IMR-90 (cell line): ENCODE results near the gene FOXN4. TPM values are rescaled to one million over a fixed set of nuclear protein-coding genes. Genes with fewer than 3 reads are reported as not detected.

ENCODE experiments used
- ATAC-seq: fragments of 200-7000 bp; cut with Tn5 transposase; 2 replicates; pipeline ENCODE4 v1.9.1; 2020; ENCODE audit warnings: low read depth, mild to moderate bottlenecking, moderate library complexity
- BruUV-seq: library from RNA; stranded (reverse); fragments of 400-500 nt; replicated peaks from 2 replicates; lab custom pipeline; 2021; lab: Mats Ljungman, UMichigan
- CTCF ChIA-PET: fragments of 300-600 bp; formaldehyde crosslinking; extraction: SDS; loops from one replicate; lab custom pipeline; 2021; ENCODE audit warnings: antibody characterized with exemption; lab: Yijun Ruan, JAX
- POLR2A ChIA-PET: fragments of 300-600 bp; sonication (Branson Sonifier 250); formaldehyde crosslinking; loops from one replicate; lab custom pipeline; 2022; ENCODE audit warnings: antibody characterized with exemption; ENCODE audit not compliant: unreplicated experiment; lab: Charles Lee
- DNase-seq: peaks from one replicate; pipeline ENCODE4 v3.0.0; 2013
- H2AFZ ChIP-seq: replicated peaks from 2 replicates; pipeline ENCODE3; 2013; ENCODE audit warnings: low read length, mild to moderate bottlenecking; ENCODE audit not compliant: poor library complexity
- H2AK5ac ChIP-seq: 2 replicates; pipeline ENCODE4 v1.6.1; 2013; ENCODE audit warnings: low read depth, low read length, inconsistent platforms
- H2AK9ac ChIP-seq: replicated peaks from 2 replicates; pipeline ENCODE3; 2013; ENCODE audit warnings: mild to moderate bottlenecking, low read depth, low read length, moderate library complexity; ENCODE audit not compliant: poor library complexity
- H2BK120ac ChIP-seq: 2 replicates; pipeline ENCODE4 v1.6.1; 2013; ENCODE audit warnings: low read depth, low read length, inconsistent platforms
- H2BK15ac ChIP-seq: 3 replicates; pipeline ENCODE4 v1.6.1; 2013; ENCODE audit warnings: low read depth, low read length, inconsistent platforms
- H2BK20ac ChIP-seq: 2 replicates; pipeline ENCODE4 v1.6.1; 2013; ENCODE audit warnings: low read depth, mild to moderate bottlenecking, inconsistent platforms, low read length, moderate library complexity
- H2BK5ac ChIP-seq: 2 replicates; pipeline ENCODE4 v1.6.1; 2013; ENCODE audit warnings: mild to moderate bottlenecking, low read depth, low read length, inconsistent platforms; ENCODE audit not compliant: poor library complexity, severe bottlenecking
- H3K14ac ChIP-seq: replicated peaks from 2 replicates; pipeline ENCODE4 v1.6.1; 2013; ENCODE audit warnings: low read depth, low read length, inconsistent platforms
- H3K18ac ChIP-seq: 2 replicates; pipeline ENCODE4 v1.6.1; 2013; ENCODE audit warnings: low read depth, low read length, control low read depth
- H3K23ac ChIP-seq: 2 replicates; pipeline ENCODE4 v1.6.1; 2013; ENCODE audit warnings: low read depth, low read length, inconsistent platforms
- H3K27ac ChIP-seq: 2 replicates; pipeline ENCODE4 v1.5.1; 2013; ENCODE audit warnings: mild to moderate bottlenecking, control low read depth, low read length; ENCODE audit not compliant: insufficient read depth
- H3K27me3 ChIP-seq: 2 replicates; pipeline ENCODE4 v1.6.1; 2013; ENCODE audit warnings: low read length; ENCODE audit not compliant: control insufficient read depth, insufficient read depth
- H3K36me3 ChIP-seq: 2 replicates; pipeline ENCODE4 v1.6.1; 2013; ENCODE audit warnings: low read length, mixed read lengths; ENCODE audit not compliant: control insufficient read depth, insufficient read depth
- H3K4ac ChIP-seq: 2 replicates; pipeline ENCODE4 v1.6.1; 2013; ENCODE audit warnings: low read depth, low read length, inconsistent platforms
- H3K4me1 ChIP-seq: 2 replicates; pipeline ENCODE4 v1.6.1; 2013; ENCODE audit warnings: low read length, mixed read lengths; ENCODE audit not compliant: control insufficient read depth, insufficient read depth
- H3K4me2 ChIP-seq: 2 replicates; pipeline ENCODE4 v1.6.1; 2013; ENCODE audit warnings: low read depth, mild to moderate bottlenecking, control low read depth, low read length, moderate library complexity
- H3K4me3 ChIP-seq: 2 replicates; pipeline ENCODE4 v1.5.1; 2013; ENCODE audit warnings: low read depth, mild to moderate bottlenecking, control low read depth, low read length, moderate library complexity; ENCODE audit not compliant: insufficient read depth
- H3K56ac ChIP-seq: 2 replicates; pipeline ENCODE4 v1.6.1; 2013; ENCODE audit warnings: low read length, inconsistent platforms; ENCODE audit not compliant: insufficient read depth; ENCODE audit errors: extremely low read depth
- H3K79me1 ChIP-seq, 2 experiments: 2 replicates each; pipeline ENCODE4 v1.6.1; 2013; ENCODE audit warnings: low read length in 2 of 2, inconsistent platforms in 1 of 2, low read depth in 1 of 2
- H3K9ac ChIP-seq: 2 replicates; pipeline ENCODE4 v1.6.1; 2013; ENCODE audit warnings: low read depth, low read length, control low read depth
- H3K9me1 ChIP-seq: 2 replicates; pipeline ENCODE4 v1.6.1; 2013; ENCODE audit warnings: low read length, inconsistent platforms; ENCODE audit not compliant: insufficient read depth
- H3K9me3 ChIP-seq: 2 replicates; pipeline ENCODE4 v1.6.1; 2013; ENCODE audit warnings: low read length; ENCODE audit not compliant: control insufficient read depth, insufficient read depth
- H4K20me1 ChIP-seq: 2 replicates; pipeline ENCODE4 v1.6.1; 2013; ENCODE audit warnings: low read length, inconsistent platforms; ENCODE audit not compliant: insufficient read depth
- H4K5ac ChIP-seq: 2 replicates; pipeline ENCODE4 v1.6.1; 2013; ENCODE audit warnings: mild to moderate bottlenecking, low read depth, low read length, control low read depth
- H4K8ac ChIP-seq, 2 experiments: 2 replicates each; pipeline ENCODE4 v1.6.1; 2013; ENCODE audit warnings: low read depth in 2 of 2, low read length in 2 of 2, control low read depth in 1 of 2, inconsistent platforms in 1 of 2
- H4K91ac ChIP-seq: 2 replicates; pipeline ENCODE4 v1.6.1; 2013; ENCODE audit warnings: low read depth, low read length, inconsistent platforms; ENCODE audit not compliant: insufficient read depth
- BHLHE40 ChIP-seq: fragments of 150-350 bp; IDR thresholded peaks from 2 replicates; pipeline ENCODE4 v1.6.1; 2016; ENCODE audit warnings: mild to moderate bottlenecking, low read depth, low read length
- CEBPB ChIP-seq: IDR thresholded peaks from 2 replicates; pipeline ENCODE4 v1.6.1; 2012; ENCODE audit warnings: low read depth, low read length, improper control_type of control experiment
- CHD1 ChIP-seq: IDR thresholded peaks from 2 replicates; pipeline ENCODE4 v1.6.1; 2012; ENCODE audit warnings: low read depth, low read length, improper control_type of control experiment
- FOS ChIP-seq: fragments of 150-350 bp; IDR thresholded peaks from 2 replicates; pipeline ENCODE4 v1.6.1; 2016; ENCODE audit warnings: low read depth, low read length
- MAFK ChIP-seq: IDR thresholded peaks from 2 replicates; pipeline ENCODE4 v1.6.1; 2012; ENCODE audit warnings: low read depth, low read length, improper control_type of control experiment
- MAZ ChIP-seq: IDR thresholded peaks from 2 replicates; pipeline ENCODE4 v1.6.1; 2012; ENCODE audit warnings: low read depth, mild to moderate bottlenecking, low read length, improper control_type of control experiment, moderate library complexity, borderline replicate concordance
- MXI1 ChIP-seq: IDR thresholded peaks from 2 replicates; pipeline ENCODE4 v1.6.1; 2012; ENCODE audit warnings: low read depth, mild to moderate bottlenecking, low read length, moderate library complexity, borderline replicate concordance
- NFE2L2 ChIP-seq: fragments of 150-350 bp; IDR thresholded peaks from 2 replicates; pipeline ENCODE4 v1.6.1; 2016; ENCODE audit warnings: low read depth, mild to moderate bottlenecking, low read length
- POLR2A ChIP-seq: IDR thresholded peaks from 2 replicates; pipeline ENCODE4 v1.6.1; 2012; ENCODE audit warnings: mild to moderate bottlenecking, low read depth, low read length
- RAD21 ChIP-seq: IDR thresholded peaks from 2 replicates; pipeline ENCODE4 v1.6.1; 2012; ENCODE audit warnings: low read length, improper control_type of control experiment
- RCOR1 ChIP-seq: IDR thresholded peaks from 2 replicates; pipeline ENCODE4 v1.6.1; 2012; ENCODE audit warnings: mild to moderate bottlenecking, low read length, improper control_type of control experiment; ENCODE audit not compliant: insufficient replicate concordance
- RFX5 ChIP-seq: IDR thresholded peaks from 2 replicates; pipeline ENCODE4 v1.8.0; 2012; ENCODE audit warnings: low read depth, mild to moderate bottlenecking, low read length, moderate library complexity
- SMC3 ChIP-seq: fragments of 150-350 bp; IDR thresholded peaks from 2 replicates; pipeline ENCODE4 v1.6.1; 2016; ENCODE audit warnings: low read depth, mild to moderate bottlenecking, antibody characterized with exemption, low read length, moderate library complexity
- WGBS, 2 experiments: methylation state at CpG; one replicate each; pipeline versions ENCODE4 v1.1.5 to v1.1.7; 2013; ENCODE audit warnings: missing lambda C conversion rate in 2 of 2; ENCODE audit not compliant: insufficient read length in 1 of 2; ENCODE audit errors: extremely low coverage in 2 of 2; 5-methylcytosine and 5-hydroxymethylcytosine counted together
- dilution Hi-C: fragments of 300-500 bp; cut with HindIII; formaldehyde crosslinking; loops from one replicate; pipeline ENCODE4 v1.14.3; 2018; ENCODE audit warnings: low sequenced_read_pairs; ENCODE audit not compliant: unreplicated experiment
- in situ Hi-C: fragments of 300-500 bp; cut with MboI; formaldehyde crosslinking; loops from 3 replicates; pipeline ENCODE4 v1.14.3; 2019; ENCODE audit warnings: low sequenced_read_pairs, inconsistent platforms, mixed read lengths
- intact Hi-C: fragments of 100-400 bp; cut with micrococcal nuclease; formaldehyde crosslinking; loops from 2 replicates; pipeline ENCODE4 v1.10.0; 2022
- polyA plus RNA-seq, 3 experiments: library from polyadenylated mRNA; depleted of rRNA; stranded (reverse); fragments of >200 nt; gene quantifications; 2 replicates each; pipeline ENCODE4 v1.2.3, GENCODE V29; 2012; ENCODE audit warnings: low replicate concordance in 1 of 3
- total RNA-seq: library from RNA; depleted of rRNA; stranded (reverse); fragments of >200 nt; gene quantifications from 2 replicates; pipeline ENCODE4 v1.2.3, GENCODE V29; 2012
- TF ChIP-seq, protein P1 (sequence below): conservative IDR thresholded peaks from 2 replicates; pipeline ENCODE4 v1.5.1; 2012; ENCODE audit warnings: mild to moderate bottlenecking, low read depth, low read length, improper control_type of control experiment
- TF ChIP-seq, protein P2 (sequence below): fragments of 150-350 bp; IDR thresholded peaks from 2 replicates; pipeline ENCODE4 v1.6.1; 2016; ENCODE audit warnings: low read depth, mild to moderate bottlenecking, low read length, moderate library complexity, borderline replicate concordance
- TF ChIP-seq, protein P3 (sequence below): fragments of 150-350 bp; IDR thresholded peaks from 2 replicates; pipeline ENCODE4 v1.6.1; 2017; ENCODE audit warnings: mild to moderate bottlenecking, antibody characterized with exemption, low read length, low read depth

The FOXN4 gene
- total and polyA plus RNA-seq, 2 of the 4 experiments (the other 2 are of a cell fraction): not detected

DNA sequence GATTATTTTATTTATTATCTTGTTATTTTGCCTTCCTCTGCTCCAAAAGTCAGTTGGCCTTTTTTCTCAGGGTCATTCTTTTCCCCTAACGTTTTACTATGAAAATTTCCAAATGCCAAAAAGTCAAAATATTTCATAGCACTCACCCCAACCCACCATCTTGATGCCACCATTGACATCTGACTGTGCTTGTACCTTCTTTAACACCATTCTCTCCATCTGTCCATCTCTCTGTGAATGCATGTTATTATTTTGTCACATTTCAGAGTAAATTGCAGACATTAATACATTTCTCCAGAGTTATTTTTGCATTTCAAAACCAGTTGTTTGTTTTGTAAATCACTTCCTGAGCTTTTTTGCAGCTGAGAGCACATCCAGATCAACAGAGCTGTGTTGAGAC is 38.6 kb downstream of the FOXN4 start:
- H2AK5ac ChIP-seq: no peak overlapping the region
- no peak overlapping the region for H2AFZ ChIP-seq
- H2AK9ac ChIP-seq: no peak overlapping the region
- CTCF ChIA-PET: interaction anchor here (1.2 kb wide), 1 partner anchor 123 kb away, joined by 3 read pairs; no protein-coding TSS in a partner anchor
- intact Hi-C loops (no loop called here), in situ Hi-C loops (no loop called here), dilution Hi-C loops (no loop called here)
- WGBS, 2 experiments: no CpG with 5 or more reads among the region's 1 CpG
- no peak overlapping the region for H3K4me3 ChIP-seq
- DNase-seq: no peak
- no peak overlapping the region for H3K56ac ChIP-seq
- H2BK15ac ChIP-seq: no peak overlapping the region
- H4K8ac ChIP-seq: no peak overlapping the region
- H3K79me1 ChIP-seq: no peaks in the 10 kb centered on the region
- H2BK5ac ChIP-seq: no peak overlapping the region
- H3K14ac ChIP-seq: no peak overlapping the region
- POLR2A ChIA-PET: no interaction called here
- H4K20me1 ChIP-seq: no peaks in the 10 kb centered on the region
- no peak overlapping the region for H4K5ac ChIP-seq
- no peak for ATAC-seq
- H3K27me3 ChIP-seq: peaks cover 10% of the 10 kb centered on the region; the same call in 1 of the 2 replicates
- H3K23ac ChIP-seq: no peak overlapping the region
- no peak overlapping the region for H4K91ac ChIP-seq
- no peak overlapping the region for H3K27ac ChIP-seq
- TF ChIP-seq MAFK (no peak), RFX5 (no peak), MAZ (no peak), MXI1 (no peak), RAD21 (no peak), RCOR1 (no peak), SMC3 (no peak), POLR2A (no peak), CHD1 (no peak), CEBPB (no peak), FOS (no peak), NFE2L2 (no peak), BHLHE40 (no peak)
- TF ChIP-seq, protein P1, sequence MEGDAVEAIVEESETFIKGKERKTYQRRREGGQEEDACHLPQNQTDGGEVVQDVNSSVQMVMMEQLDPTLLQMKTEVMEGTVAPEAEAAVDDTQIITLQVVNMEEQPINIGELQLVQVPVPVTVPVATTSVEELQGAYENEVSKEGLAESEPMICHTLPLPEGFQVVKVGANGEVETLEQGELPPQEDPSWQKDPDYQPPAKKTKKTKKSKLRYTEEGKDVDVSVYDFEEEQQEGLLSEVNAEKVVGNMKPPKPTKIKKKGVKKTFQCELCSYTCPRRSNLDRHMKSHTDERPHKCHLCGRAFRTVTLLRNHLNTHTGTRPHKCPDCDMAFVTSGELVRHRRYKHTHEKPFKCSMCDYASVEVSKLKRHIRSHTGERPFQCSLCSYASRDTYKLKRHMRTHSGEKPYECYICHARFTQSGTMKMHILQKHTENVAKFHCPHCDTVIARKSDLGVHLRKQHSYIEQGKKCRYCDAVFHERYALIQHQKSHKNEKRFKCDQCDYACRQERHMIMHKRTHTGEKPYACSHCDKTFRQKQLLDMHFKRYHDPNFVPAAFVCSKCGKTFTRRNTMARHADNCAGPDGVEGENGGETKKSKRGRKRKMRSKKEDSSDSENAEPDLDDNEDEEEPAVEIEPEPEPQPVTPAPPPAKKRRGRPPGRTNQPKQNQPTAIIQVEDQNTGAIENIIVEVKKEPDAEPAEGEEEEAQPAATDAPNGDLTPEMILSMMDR: no peak
- TF ChIP-seq, protein P2, sequence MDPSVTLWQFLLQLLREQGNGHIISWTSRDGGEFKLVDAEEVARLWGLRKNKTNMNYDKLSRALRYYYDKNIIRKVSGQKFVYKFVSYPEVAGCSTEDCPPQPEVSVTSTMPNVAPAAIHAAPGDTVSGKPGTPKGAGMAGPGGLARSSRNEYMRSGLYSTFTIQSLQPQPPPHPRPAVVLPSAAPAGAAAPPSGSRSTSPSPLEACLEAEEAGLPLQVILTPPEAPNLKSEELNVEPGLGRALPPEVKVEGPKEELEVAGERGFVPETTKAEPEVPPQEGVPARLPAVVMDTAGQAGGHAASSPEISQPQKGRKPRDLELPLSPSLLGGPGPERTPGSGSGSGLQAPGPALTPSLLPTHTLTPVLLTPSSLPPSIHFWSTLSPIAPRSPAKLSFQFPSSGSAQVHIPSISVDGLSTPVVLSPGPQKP: no peak
- TF ChIP-seq, protein P3, sequence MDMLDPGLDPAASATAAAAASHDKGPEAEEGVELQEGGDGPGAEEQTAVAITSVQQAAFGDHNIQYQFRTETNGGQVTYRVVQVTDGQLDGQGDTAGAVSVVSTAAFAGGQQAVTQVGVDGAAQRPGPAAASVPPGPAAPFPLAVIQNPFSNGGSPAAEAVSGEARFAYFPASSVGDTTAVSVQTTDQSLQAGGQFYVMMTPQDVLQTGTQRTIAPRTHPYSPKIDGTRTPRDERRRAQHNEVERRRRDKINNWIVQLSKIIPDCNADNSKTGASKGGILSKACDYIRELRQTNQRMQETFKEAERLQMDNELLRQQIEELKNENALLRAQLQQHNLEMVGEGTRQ: no peak
- peaks cover 3% of the 10 kb centered on the region; the same call in 1 of the 2 replicates for H3K36me3 ChIP-seq
- BruUV-seq: no TSS peak
- H3K9me3 ChIP-seq: no peaks in the 10 kb centered on the region
- no peak overlapping the region for H3K18ac ChIP-seq
- no peak overlapping the region for H3K4ac ChIP-seq
- H3K4me1 ChIP-seq: no peaks in the 10 kb centered on the region
- no peak overlapping the region for H3K9ac ChIP-seq
- no peak overlapping the region for H2BK20ac ChIP-seq
- H3K9me1 ChIP-seq: no peaks in the 10 kb centered on the region
- no peak overlapping the region for H2BK120ac ChIP-seq
- H3K4me2 ChIP-seq: no peak overlapping the region
